ENCODE measurements around the gene MAF. TPM values are rescaled to one million over a fixed set of nuclear protein-coding genes. Genes with fewer than 3 reads are reported as not detected.

The MAF gene
- total RNA-seq, 4 donors from 2014 or later = 75.3 to 160 (median 115) TPM

- Histone ChIP-seq H3K9me3 (no peaks in the 10 kb centered on the region), H3K36me3 (no peaks in the 10 kb centered on the region), H3K27me3 (no peaks in the 10 kb centered on the region), H3K27ac (peak overlapping the region in 1 of 4 donors; percentile 25), H3K4me1 (peaks cover 0 to 37% (median 8%) of the 10 kb centered on the region in 4 donors), H3K4me3 (no peak overlapping the region)
- 79 to 90% methylated on average over 5 of the region's 5 CpGs for WGBS, 2 donors
- no peak for TF ChIP-seq POLR2A (IDR thresholded peaks at IDR 0.05)
- TF ChIP-seq CTCF (IDR thresholded peaks at IDR 0.05) = no peak
- TF ChIP-seq EP300 (IDR thresholded peaks at IDR 0.05) = no peak
- DNase-seq (ENCODE audit: low spot score in 2 of 2) = no peak
These were observed 8.4 kb upstream of the MAF start for GRCh38 chr16:79608976-79609375.

- TF ChIP-seq POLR2A (IDR thresholded peaks at IDR 0.05) = no peak
- TF ChIP-seq EP300 (IDR thresholded peaks at IDR 0.05) = no peak
- no peak for TF ChIP-seq CTCF (IDR thresholded peaks at IDR 0.05)
- Histone ChIP-seq H3K27me3 (no peaks in the 10 kb centered on the region), H3K36me3 (no peaks in the 10 kb centered on the region), H3K4me3 (no peak overlapping the region), H3K27ac (peak overlapping the region in 2 of 4 donors; percentile 94 to 95), H3K4me1 (peaks cover 0 to 43% (median 8%) of the 10 kb centered on the region in 4 donors), H3K9me3 (no peaks in the 10 kb centered on the region)
- no peak for DNase-seq (ENCODE audit: low spot score in 2 of 2)
- WGBS, 2 donors = 76% methylated on average over 3 of the region's 3 CpGs
These were observed 7.0 kb upstream of the MAF start for GRCh38 chr16:79607587-79607986.

GRCh38 chr16:79605999-79606398, 5.5 kb upstream of the MAF start:
- WGBS, 2 donors = 36 to 51% methylated on average over 7 of the region's 7 CpGs
- Histone ChIP-seq H3K9me3 (no peaks in the 10 kb centered on the region), H3K27ac (peak overlapping the region; percentile 1 to 95 (median 50)), H3K36me3 (no peaks in the 10 kb centered on the region), H3K4me1 (peaks cover 0 to 47% (median 10%) of the 10 kb centered on the region in 4 donors), H3K27me3 (no peaks in the 10 kb centered on the region), H3K4me3 (peak overlapping the region in 1 of 4 donors; percentile 4)
- no peak for DNase-seq (ENCODE audit: low spot score in 2 of 2)
- TF ChIP-seq CTCF (IDR thresholded peaks at IDR 0.05) (no peak), EP300 (IDR thresholded peaks at IDR 0.05) (no peak), POLR2A (IDR thresholded peaks at IDR 0.05) (no peak)

- Histone ChIP-seq H3K4me1 (peaks cover 0 to 34% (median 6%) of the 10 kb centered on the region in 4 donors), H3K4me3 (peak overlapping the region in 3 of 4 donors; percentile 62 to 91 (median 66)), H3K27ac (peak overlapping the region; percentile 91 to 96 (median 94)), H3K9me3 (no peaks in the 10 kb centered on the region), H3K36me3 (no peaks in the 10 kb centered on the region), H3K27me3 (no peaks in the 10 kb centered on the region)
- TF ChIP-seq POLR2A (IDR thresholded peaks at IDR 0.05) (no peak), CTCF (IDR thresholded peaks at IDR 0.05) (no peak), EP300 (IDR thresholded peaks at IDR 0.05) (no peak)
- no peak for DNase-seq (ENCODE audit: low spot score in 2 of 2)
- WGBS, 2 donors = 42 to 44% methylated on average over 2 of the region's 2 CpGs
These were observed 2.5 kb upstream of the MAF start for GRCh38 chr16:79603055-79603454.

GRCh38 chr16:79602628-79603014, 2.1 kb upstream of the MAF start:
- 21 to 26% methylated on average over 5 of the region's 5 CpGs for WGBS, 2 donors
- Histone ChIP-seq H3K27me3 (no peaks in the 10 kb centered on the region), H3K9me3 (no peaks in the 10 kb centered on the region), H3K4me3 (peak overlapping the region in 3 of 4 donors; percentile 62 to 91 (median 66)), H3K4me1 (peaks cover 0 to 33% (median 6%) of the 10 kb centered on the region in 4 donors), H3K27ac (peak overlapping the region; percentile 91 to 96 (median 94)), H3K36me3 (no peaks in the 10 kb centered on the region)
- no peak for DNase-seq (ENCODE audit: low spot score in 2 of 2)
- TF ChIP-seq EP300 (IDR thresholded peaks at IDR 0.05) (no peak), CTCF (IDR thresholded peaks at IDR 0.05) (no peak), POLR2A (IDR thresholded peaks at IDR 0.05) (no peak)

Data from tibial nerve (tissue), 4 donors.